Neuronal stem cell (in vitro differentiated cells): Measurements from ENCODE around the gene SCAF1.
A peak's percentile ranks its signal among the peaks of the same experiment; 100 is the strongest.

Experiments
- DNase-seq: peaks from one replicate; pipeline ENCODE4 v3.0.0-alpha.2; 2013; ENCODE audit warnings: low spot score
- H2AFZ ChIP-seq: one replicate; pipeline ENCODE4 v1.6.1; 2013; ENCODE audit warnings: mild to moderate bottlenecking, low read length, inconsistent platforms
- H2AK5ac ChIP-seq: 2 replicates; pipeline ENCODE4 v1.6.1; 2013; ENCODE audit warnings: low read depth, mild to moderate bottlenecking, inconsistent platforms, low read length, moderate library complexity, mixed read lengths
- H2BK120ac ChIP-seq: 2 replicates; pipeline ENCODE4 v1.6.1; 2013; ENCODE audit warnings: low read depth, mild to moderate bottlenecking, inconsistent platforms, low read length, moderate library complexity, mixed read lengths
- H2BK12ac ChIP-seq: one replicate; pipeline ENCODE4 v1.6.1; 2013; ENCODE audit warnings: low read length, inconsistent platforms
- H2BK15ac ChIP-seq: 2 replicates; pipeline ENCODE4 v1.6.1; 2013; ENCODE audit warnings: mild to moderate bottlenecking, low read length, inconsistent platforms, mixed read lengths
- H2BK5ac ChIP-seq: one replicate; pipeline ENCODE4 v1.6.1; 2013; ENCODE audit warnings: inconsistent platforms, mild to moderate bottlenecking, low read length, moderate library complexity
- H3K14ac ChIP-seq: one replicate; pipeline ENCODE4 v1.6.1; 2013; ENCODE audit warnings: low read length, inconsistent platforms
- H3K18ac ChIP-seq: 2 replicates; pipeline ENCODE4 v1.6.1; 2013; ENCODE audit warnings: low read length, inconsistent platforms
- H3K23ac ChIP-seq: 2 replicates; pipeline ENCODE4 v1.6.1; 2013; ENCODE audit warnings: low read depth, mild to moderate bottlenecking, mixed read lengths, low read length, inconsistent platforms; ENCODE audit not compliant: poor library complexity
- H3K27ac ChIP-seq: replicated peaks from 3 replicates; pipeline ENCODE4 v1.5.1; 2013; ENCODE audit warnings: low read length, inconsistent platforms
- H3K27me3 ChIP-seq, 3 experiments: 2 replicates each; pipeline ENCODE4 v1.6.1; 2013; ENCODE audit warnings: low read length in 3 of 3, mild to moderate bottlenecking in 2 of 3, inconsistent platforms in 1 of 3, low read depth in 1 of 3, mixed read lengths in 1 of 3, moderate library complexity in 1 of 3; ENCODE audit not compliant: control insufficient read depth in 3 of 3, insufficient read depth in 3 of 3
- H3K36me3 ChIP-seq, 2 donors: replicated peaks in 1 of 2; 2 replicates each; pipeline ENCODE4 v1.6.1; 2013; ENCODE audit warnings: low read length in 2 of 2; ENCODE audit not compliant: control insufficient read depth in 2 of 2, insufficient read depth in 2 of 2
- H3K4ac ChIP-seq: 2 replicates; pipeline ENCODE4 v1.6.1; 2013; ENCODE audit warnings: inconsistent platforms, mild to moderate bottlenecking, low read length, moderate library complexity
- H3K4me1 ChIP-seq, 2 donors: 1 replicate in 1 of 2; 2 replicates in 1 of 2; pipeline ENCODE4 v1.6.1; 2013; ENCODE audit warnings: low read length in 2 of 2, low read depth in 1 of 2; ENCODE audit not compliant: control insufficient read depth in 2 of 2, insufficient read depth in 1 of 2
- H3K4me2 ChIP-seq: one replicate; pipeline ENCODE4 v1.6.1; 2013; ENCODE audit warnings: mild to moderate bottlenecking, low read length, inconsistent platforms; ENCODE audit not compliant: insufficient read depth, poor library complexity, severe bottlenecking
- H3K4me3 ChIP-seq, 2 donors: 2 replicates each; pipeline ENCODE4 v1.5.1; 2013; ENCODE audit warnings: low read length in 2 of 2, mild to moderate bottlenecking in 2 of 2, inconsistent platforms in 1 of 2, moderate library complexity in 1 of 2
- H3K79me1 ChIP-seq: one replicate; pipeline ENCODE4 v1.6.1; 2013; ENCODE audit warnings: low read depth, mild to moderate bottlenecking, inconsistent platforms, low read length, moderate library complexity
- H3K9ac ChIP-seq: one replicate; pipeline ENCODE4 v1.6.1; 2013; ENCODE audit warnings: mild to moderate bottlenecking, low read depth, low read length, inconsistent platforms; ENCODE audit not compliant: poor library complexity
- H3K9me3 ChIP-seq, 2 donors: replicated peaks in 1 of 2; 2 replicates each; pipeline versions ENCODE3 to v1.6.1; 2013; ENCODE audit warnings: low read length in 2 of 2, mild to moderate bottlenecking in 2 of 2, inconsistent platforms in 1 of 2, low read depth in 1 of 2, mixed read lengths in 1 of 2, moderate library complexity in 1 of 2; ENCODE audit not compliant: control insufficient read depth in 2 of 2, insufficient read depth in 1 of 2
- H4K8ac ChIP-seq: one replicate; pipeline ENCODE4 v1.6.1; 2013; ENCODE audit warnings: low read depth, mild to moderate bottlenecking, inconsistent platforms, low read length, moderate library complexity
- H4K91ac ChIP-seq: one replicate; pipeline ENCODE4 v1.6.1; 2013; ENCODE audit warnings: low read length, low read depth, mild to moderate bottlenecking, inconsistent platforms; ENCODE audit not compliant: poor library complexity
- WGBS, 2 donors: extraction: QIAGEN DNeasy Blood & Tissue Kit; methylation state at CpG; one replicate each; pipeline ENCODE4 v1.1.7; 2013; ENCODE audit warnings: missing lambda C conversion rate in 2 of 2, mixed read lengths in 1 of 2; ENCODE audit not compliant: insufficient read length in 2 of 2, insufficient replicate concordance in 1 of 2; ENCODE audit errors: extremely low coverage in 2 of 2; 5-methylcytosine and 5-hydroxymethylcytosine counted together

The SCAF1 gene

GRCh38 chr19:49665036-49665350 lies 23.0 kb downstream of the SCAF1 start:
- Histone ChIP-seq H2BK5ac (no peak overlapping the region), H2AFZ (peak overlapping the region; percentile 85), H4K91ac (no peak overlapping the region), H2AK5ac (no peak overlapping the region), H2BK120ac (no peak overlapping the region), H3K4me3 (peak overlapping the region; percentile 73 to 87), H3K36me3 (peaks cover 34 to 56% of the 10 kb centered on the region in 2 donors), H3K14ac (no peak overlapping the region), H3K9ac (peak overlapping the region; percentile 98), H3K9me3 (peaks cover 2 to 3% of the 10 kb centered on the region in 2 donors), H2BK15ac (no peak overlapping the region), H3K27me3 (no peaks in the 10 kb centered on the region), H3K23ac (no peak overlapping the region), H2BK12ac (no peak overlapping the region), H3K4me2 (peak overlapping the region; percentile 95), H3K79me1 (peaks cover 8% of the 10 kb centered on the region), H3K27ac (no peak overlapping the region), H3K18ac (peak overlapping the region; percentile 94), H4K8ac (no peak overlapping the region), H3K4me1 (peaks cover 3 to 10% of the 10 kb centered on the region in 2 donors), H3K4ac (no peak overlapping the region)
- WGBS, 2 donors: no CpG with 5 or more reads among the region's 7 CpGs
- DNase-seq: no peak

- no peak within 1 kb of the TSS for H2BK5ac ChIP-seq
- no peak within 1 kb of the TSS for H2BK12ac ChIP-seq
- peaks cover 32 to 54% of the 10 kb centered on the region in 2 donors for H3K36me3 ChIP-seq
- WGBS, 2 donors: no CpG with 5 or more reads among the region's 50 CpGs
- H2AFZ ChIP-seq: peak within 1 kb of the TSS; percentile 85
- H3K27me3 ChIP-seq: no peaks in the 10 kb centered on the region
- H3K4me1 ChIP-seq: peaks cover 3 to 10% of the 10 kb centered on the region in 2 donors
- H3K4me2 ChIP-seq: peak within 1 kb of the TSS; percentile 95
- H3K9me3 ChIP-seq: no peaks in the 10 kb centered on the region
- H4K91ac ChIP-seq: no peak within 1 kb of the TSS
- H2BK120ac ChIP-seq: no peak within 1 kb of the TSS
- H2BK15ac ChIP-seq: no peak within 1 kb of the TSS
- peaks cover 8% of the 10 kb centered on the region for H3K79me1 ChIP-seq
- H3K18ac ChIP-seq: peak within 1 kb of the TSS; percentile 94
- no peak within 1 kb of the TSS for H2AK5ac ChIP-seq
- H3K4ac ChIP-seq: no peak within 1 kb of the TSS
- H4K8ac ChIP-seq: no peak within 1 kb of the TSS
- H3K9ac ChIP-seq: peak within 1 kb of the TSS; percentile 98
- H3K4me3 ChIP-seq: peak within 1 kb of the TSS; percentile 73 to 87
- peak; percentile 94 for DNase-seq
- H3K23ac ChIP-seq: peak within 1 kb of the TSS; percentile 83
- H3K27ac ChIP-seq: peak within 1 kb of the TSS; percentile 74
- no peak within 1 kb of the TSS for H3K14ac ChIP-seq
Measured at GRCh38 chr19:49665351-49666119, 23.5 kb downstream of the SCAF1 start, which contains the start of the genes BCL2L12 and IRF3. TSS of gene BCL2L12 (plus strand) at chr19:49665933. CDS start at chr19:49666693, 760 bp downstream. TSS of gene IRF3 (minus strand) at chr19:49665857. CDS start at chr19:49664838, 1,019 bp downstream.

GRCh38 chr19:49666120-49666444 lies 24.1 kb downstream of the SCAF1 start:
- peak overlapping the region; percentile 74 for H3K4me2 ChIP-seq
- H3K79me1 ChIP-seq: peaks cover 8% of the 10 kb centered on the region
- no peak overlapping the region for H2BK120ac ChIP-seq
- H3K4me3 ChIP-seq: peak overlapping the region; percentile 73 to 85
- H3K9ac ChIP-seq: peak overlapping the region; percentile 37
- no peak overlapping the region for H2BK5ac ChIP-seq
- no peak overlapping the region for H2AK5ac ChIP-seq
- no peak overlapping the region for H2BK12ac ChIP-seq
- H3K18ac ChIP-seq: peak overlapping the region; percentile 68
- H3K4ac ChIP-seq: no peak overlapping the region
- H3K4me1 ChIP-seq: peaks cover 3 to 10% of the 10 kb centered on the region in 2 donors
- no peaks in the 10 kb centered on the region for H3K27me3 ChIP-seq
- no peak overlapping the region for H4K91ac ChIP-seq
- WGBS, 2 donors: no CpG with 5 or more reads among the region's 9 CpGs
- H3K9me3 ChIP-seq: no peaks in the 10 kb centered on the region
- no peak overlapping the region for H3K27ac ChIP-seq
- H2BK15ac ChIP-seq: no peak overlapping the region
- no peak for DNase-seq
- peaks cover 29 to 53% of the 10 kb centered on the region in 2 donors for H3K36me3 ChIP-seq
- no peak overlapping the region for H3K23ac ChIP-seq
- H4K8ac ChIP-seq: no peak overlapping the region
- peak overlapping the region; percentile 85 for H2AFZ ChIP-seq
- no peak overlapping the region for H3K14ac ChIP-seq

GRCh38 chr19:49667473-49667872 lies 25.5 kb downstream of the SCAF1 start:
- Histone ChIP-seq H3K9ac (no peak overlapping the region), H4K8ac (no peak overlapping the region), H2BK120ac (no peak overlapping the region), H3K23ac (no peak overlapping the region), H3K4me2 (no peak overlapping the region), H3K9me3 (no peaks in the 10 kb centered on the region), H3K27ac (no peak overlapping the region), H3K4me1 (peaks cover 3 to 15% of the 10 kb centered on the region in 2 donors), H2BK12ac (no peak overlapping the region), H2BK5ac (no peak overlapping the region), H2AFZ (no peak overlapping the region), H3K79me1 (peaks cover 8% of the 10 kb centered on the region), H3K36me3 (peaks cover 20 to 42% of the 10 kb centered on the region in 2 donors), H3K4me3 (peak overlapping the region in 1 of 2 donors; percentile 7), H3K14ac (no peak overlapping the region), H3K27me3 (no peaks in the 10 kb centered on the region), H2BK15ac (no peak overlapping the region), H3K4ac (no peak overlapping the region), H3K18ac (no peak overlapping the region), H4K91ac (no peak overlapping the region), H2AK5ac (no peak overlapping the region)
- DNase-seq: no peak
- WGBS, 2 donors: no CpG with 5 or more reads among the region's 2 CpGs
